ENCODE data around the gene FBXO17. TPM values are rescaled to one million over a fixed set of nuclear protein-coding genes. Genes with fewer than 3 reads are reported as not detected.

The FBXO17 gene
- total and polyA plus RNA-seq, 2 of the 13 experiments (the other 11 are each of a cell fraction or from before 2014, with no cell fraction given), result 22.1 to 58.7 TPM

DNA sequence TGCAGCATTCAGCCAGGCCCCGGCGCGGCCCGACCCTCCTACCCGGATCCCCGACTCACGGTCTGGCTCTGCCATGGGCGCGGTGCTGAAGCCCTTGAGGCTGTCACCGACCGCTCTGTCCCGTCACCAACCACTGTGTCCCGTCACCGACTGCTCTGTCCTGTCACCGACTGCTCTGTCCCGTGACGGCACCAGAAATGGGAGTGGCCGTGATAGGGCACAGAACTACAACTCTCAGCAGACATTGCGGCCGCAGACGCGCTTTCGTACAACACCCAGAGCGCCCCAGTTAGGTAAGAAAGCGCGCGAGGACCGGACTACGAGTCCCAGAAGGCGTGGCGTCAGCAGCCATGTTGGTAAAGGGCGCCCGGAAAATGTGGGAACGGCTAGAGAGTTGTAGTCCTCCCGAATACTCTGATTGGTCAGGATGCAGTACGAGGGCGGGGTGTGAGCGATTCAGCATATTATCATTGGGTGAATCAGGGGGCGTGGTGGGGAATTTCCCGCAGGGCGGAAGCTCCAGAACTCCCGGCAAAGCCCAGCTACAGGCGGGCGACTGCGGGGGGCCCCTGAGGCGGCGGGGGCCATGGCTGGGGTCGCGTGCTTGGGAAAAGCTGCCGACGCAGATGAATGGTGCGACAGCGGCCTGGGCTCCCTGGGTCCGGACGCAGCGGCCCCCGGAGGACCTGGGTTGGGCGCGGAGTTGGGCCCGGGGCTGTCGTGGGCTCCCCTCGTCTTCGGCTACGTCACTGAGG is 75.9 kb downstream of the FBXO17 start, which contains the start of the genes NFKBIB and SIRT2 (continued):
- peak; percentile 17; the same call in 1 of the 2 replicates for TF ChIP-seq SRF (IDR thresholded peaks at IDR 0.05; ENCODE audit: low read depth, low read length)
- TF ChIP-seq HOXA3 (CRISPR knock-in tag; IDR thresholded peaks at IDR 0.05), result peak; percentile 99
- no peak for TF ChIP-seq ZNF282 (IDR thresholded peaks at IDR 0.05; ENCODE audit: partially characterized antibody)
- TF ChIP-seq NFYB (CRISPR knock-in tag; IDR thresholded peaks at IDR 0.05), result peak; percentile 100
- TF ChIP-seq, protein P1, sequence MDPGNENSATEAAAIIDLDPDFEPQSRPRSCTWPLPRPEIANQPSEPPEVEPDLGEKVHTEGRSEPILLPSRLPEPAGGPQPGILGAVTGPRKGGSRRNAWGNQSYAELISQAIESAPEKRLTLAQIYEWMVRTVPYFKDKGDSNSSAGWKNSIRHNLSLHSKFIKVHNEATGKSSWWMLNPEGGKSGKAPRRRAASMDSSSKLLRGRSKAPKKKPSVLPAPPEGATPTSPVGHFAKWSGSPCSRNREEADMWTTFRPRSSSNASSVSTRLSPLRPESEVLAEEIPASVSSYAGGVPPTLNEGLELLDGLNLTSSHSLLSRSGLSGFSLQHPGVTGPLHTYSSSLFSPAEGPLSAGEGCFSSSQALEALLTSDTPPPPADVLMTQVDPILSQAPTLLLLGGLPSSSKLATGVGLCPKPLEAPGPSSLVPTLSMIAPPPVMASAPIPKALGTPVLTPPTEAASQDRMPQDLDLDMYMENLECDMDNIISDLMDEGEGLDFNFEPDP (CRISPR knock-in tag; conservative IDR thresholded peaks at IDR 0.05), result no peak
- TF ChIP-seq KMT2B (CRISPR knock-in tag; IDR thresholded peaks at IDR 0.05), result peak; percentile 27; the same call in 1 of the 2 replicates
- TF ChIP-seq ZNF367 (CRISPR knock-in tag; IDR thresholded peaks at IDR 0.05; ENCODE audit: borderline replicate concordance), result 0 out of 2 replicates have a peak, but pooled peaks have one; percentile 20
- peak; percentile 81; the same call in 2 of the 3 replicates for TF ChIP-seq MXI1 (IDR thresholded peaks at IDR 0.05; ENCODE audit: borderline replicate concordance, low read depth, low read length)
- TF ChIP-seq NCOR1 (IDR thresholded peaks at IDR 0.05; ENCODE audit: borderline replicate concordance, low read length), result no peak
- TF ChIP-seq, protein P2, sequence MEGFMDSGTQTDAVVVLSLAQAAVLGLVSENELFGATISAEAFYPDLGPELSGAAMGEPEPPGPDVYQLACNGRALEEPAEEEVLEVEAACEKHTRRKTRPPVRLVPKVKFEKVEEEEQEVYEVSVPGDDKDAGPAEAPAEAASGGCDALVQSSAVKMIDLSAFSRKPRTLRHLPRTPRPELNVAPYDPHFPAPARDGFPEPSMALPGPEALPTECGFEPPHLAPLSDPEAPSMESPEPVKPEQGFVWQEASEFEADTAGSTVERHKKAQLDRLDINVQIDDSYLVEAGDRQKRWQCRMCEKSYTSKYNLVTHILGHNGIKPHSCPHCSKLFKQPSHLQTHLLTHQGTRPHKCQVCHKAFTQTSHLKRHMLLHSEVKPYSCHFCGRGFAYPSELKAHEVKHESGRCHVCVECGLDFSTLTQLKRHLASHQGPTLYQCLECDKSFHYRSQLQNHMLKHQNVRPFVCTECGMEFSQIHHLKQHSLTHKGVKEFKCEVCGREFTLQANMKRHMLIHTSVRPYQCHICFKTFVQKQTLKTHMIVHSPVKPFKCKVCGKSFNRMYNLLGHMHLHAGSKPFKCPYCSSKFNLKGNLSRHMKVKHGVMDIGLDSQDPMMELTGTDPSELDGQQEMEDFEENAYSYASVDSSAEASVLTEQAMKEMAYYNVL (CRISPR knock-in tag; IDR thresholded peaks at IDR 0.05; ENCODE audit: borderline replicate concordance), result no peak; the same call in 1 of the 2 replicates
- TF ChIP-seq, protein P3, sequence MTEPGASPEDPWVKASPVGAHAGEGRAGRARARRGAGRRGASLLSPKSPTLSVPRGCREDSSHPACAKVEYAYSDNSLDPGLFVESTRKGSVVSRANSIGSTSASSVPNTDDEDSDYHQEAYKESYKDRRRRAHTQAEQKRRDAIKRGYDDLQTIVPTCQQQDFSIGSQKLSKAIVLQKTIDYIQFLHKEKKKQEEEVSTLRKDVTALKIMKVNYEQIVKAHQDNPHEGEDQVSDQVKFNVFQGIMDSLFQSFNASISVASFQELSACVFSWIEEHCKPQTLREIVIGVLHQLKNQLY (CRISPR knock-in tag; IDR thresholded peaks at IDR 0.05), result no peak
- TF ChIP-seq, protein P4, sequence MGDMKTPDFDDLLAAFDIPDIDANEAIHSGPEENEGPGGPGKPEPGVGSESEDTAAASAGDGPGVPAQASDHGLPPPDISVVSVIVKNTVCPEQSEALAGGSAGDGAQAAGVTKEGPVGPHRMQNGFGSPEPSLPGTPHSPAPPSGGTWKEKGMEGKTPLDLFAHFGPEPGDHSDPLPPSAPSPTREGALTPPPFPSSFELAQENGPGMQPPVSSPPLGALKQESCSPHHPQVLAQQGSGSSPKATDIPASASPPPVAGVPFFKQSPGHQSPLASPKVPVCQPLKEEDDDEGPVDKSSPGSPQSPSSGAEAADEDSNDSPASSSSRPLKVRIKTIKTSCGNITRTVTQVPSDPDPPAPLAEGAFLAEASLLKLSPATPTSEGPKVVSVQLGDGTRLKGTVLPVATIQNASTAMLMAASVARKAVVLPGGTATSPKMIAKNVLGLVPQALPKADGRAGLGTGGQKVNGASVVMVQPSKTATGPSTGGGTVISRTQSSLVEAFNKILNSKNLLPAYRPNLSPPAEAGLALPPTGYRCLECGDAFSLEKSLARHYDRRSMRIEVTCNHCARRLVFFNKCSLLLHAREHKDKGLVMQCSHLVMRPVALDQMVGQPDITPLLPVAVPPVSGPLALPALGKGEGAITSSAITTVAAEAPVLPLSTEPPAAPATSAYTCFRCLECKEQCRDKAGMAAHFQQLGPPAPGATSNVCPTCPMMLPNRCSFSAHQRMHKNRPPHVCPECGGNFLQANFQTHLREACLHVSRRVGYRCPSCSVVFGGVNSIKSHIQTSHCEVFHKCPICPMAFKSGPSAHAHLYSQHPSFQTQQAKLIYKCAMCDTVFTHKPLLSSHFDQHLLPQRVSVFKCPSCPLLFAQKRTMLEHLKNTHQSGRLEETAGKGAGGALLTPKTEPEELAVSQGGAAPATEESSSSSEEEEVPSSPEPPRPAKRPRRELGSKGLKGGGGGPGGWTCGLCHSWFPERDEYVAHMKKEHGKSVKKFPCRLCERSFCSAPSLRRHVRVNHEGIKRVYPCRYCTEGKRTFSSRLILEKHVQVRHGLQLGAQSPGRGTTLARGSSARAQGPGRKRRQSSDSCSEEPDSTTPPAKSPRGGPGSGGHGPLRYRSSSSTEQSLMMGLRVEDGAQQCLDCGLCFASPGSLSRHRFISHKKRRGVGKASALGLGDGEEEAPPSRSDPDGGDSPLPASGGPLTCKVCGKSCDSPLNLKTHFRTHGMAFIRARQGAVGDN (CRISPR knock-in tag; IDR thresholded peaks at IDR 0.05), result peak; percentile 83
- no peak; the same call in 1 of the 2 replicates for TF ChIP-seq ZKSCAN8 (CRISPR knock-in tag; IDR thresholded peaks at IDR 0.05; ENCODE audit: borderline replicate concordance)
- TF ChIP-seq ZFYVE20 (CRISPR knock-in tag; IDR thresholded peaks at IDR 0.05; ENCODE audit: borderline replicate concordance, low read depth), result no peak
